Gastroesophageal sphincter (tissue), 4 donors: ENCODE measurements around the gene WDR49. TPM values are rescaled to one million over a fixed set of nuclear protein-coding genes. Genes with fewer than 3 reads are reported as not detected.

Experiments used
- ATAC-seq: fragments of 150-250 bp; one replicate; pipeline ENCODE4 v1.9.1; 2016; ENCODE audit warnings: mild to moderate bottlenecking, moderate library complexity
- H3K27ac ChIP-seq, 4 donors: fragments of 200-600 bp; sonication (generic) in 3 of 4; 1 replicate in 3 of 4; 2 replicates in 1 of 4; pipeline ENCODE4 v1.5.1; 2016 to 2019
- H3K27me3 ChIP-seq: fragments of 200-600 bp; sonication (generic); one replicate; pipeline ENCODE4 v1.5.1; 2019
- H3K36me3 ChIP-seq, 2 donors: fragments of 200-600 bp; sonication (generic); one replicate each; pipeline ENCODE4 v1.5.1; 2019; ENCODE audit warnings: control low read depth in 1 of 2
- H3K4me1 ChIP-seq, 3 donors: fragments of 200-600 bp; sonication (generic); 1 replicate in 2 of 3; 2 replicates in 1 of 3; pipeline ENCODE4 v1.5.1; 2016 to 2019; ENCODE audit warnings: control low read depth in 2 of 3
- H3K4me3 ChIP-seq, 2 donors: fragments of 200-600 bp; sonication (generic); one replicate each; pipeline ENCODE4 v1.5.1; 2019; ENCODE audit warnings: mild to moderate bottlenecking in 1 of 2, moderate library complexity in 1 of 2
- H3K9me3 ChIP-seq, 3 donors: fragments of 200-600 bp; sonication (generic); one replicate each; pipeline ENCODE4 v1.5.1; 2017 to 2019; ENCODE audit warnings: control low read depth in 2 of 3
- CTCF ChIP-seq, 4 experiments: fragments of 200-600 bp in 2 of 4; fragments of 450-650 bp in 2 of 4; sonication (generic) in 1 of 4; IDR thresholded peaks; one replicate each; pipeline ENCODE4 v1.5.1; 2017 to 2019; ENCODE audit warnings: antibody characterized with exemption in 4 of 4, mild to moderate bottlenecking in 2 of 4, moderate library complexity in 2 of 4
- EP300 ChIP-seq: sonication (generic); formaldehyde crosslinking; IDR thresholded peaks from one replicate; pipeline ENCODE4 v1.6.1; 2017; ENCODE audit warnings: antibody characterized with exemption, mild to moderate bottlenecking
- POLR2A ChIP-seq, 2 donors: fragments of 450-650 bp; IDR thresholded peaks; one replicate each; pipeline ENCODE4 v1.6.1; 2017; ENCODE audit warnings: antibody characterized with exemption in 2 of 2, mild to moderate bottlenecking in 2 of 2, moderate library complexity in 1 of 2
- POLR2AphosphoS5 ChIP-seq: sonication (generic); formaldehyde crosslinking; IDR thresholded peaks from one replicate; pipeline ENCODE4 v1.6.1; 2017; ENCODE audit warnings: antibody characterized with exemption
- WGBS, 2 donors: methylation state at CpG; one replicate each; pipeline ENCODE4 v1.1.5; 2018; ENCODE audit warnings: low coverage in 1 of 2; 5-methylcytosine and 5-hydroxymethylcytosine counted together
- total RNA-seq, 4 donors: library from RNA; depleted of rRNA; stranded (reverse); fragments of >200 nt; gene quantifications; one replicate each; pipeline ENCODE4 v1.1.0, GENCODE V29; 2016

The WDR49 gene
- total RNA-seq, 4 donors from 2014 or later = 1.6 to 8.7 (median 4.9) TPM

GRCh38 chr3:167609156-167609555, 44.6 kb downstream of the WDR49 start:
- ATAC-seq = no peak
- TF ChIP-seq CTCF (IDR thresholded peaks at IDR 0.05) = no peak
- no peak for TF ChIP-seq POLR2A (IDR thresholded peaks at IDR 0.05)
- no peak for TF ChIP-seq EP300
- TF ChIP-seq POLR2AphosphoS5 = no peak
- no peaks in the 10 kb centered on the region for H3K27me3 ChIP-seq
- WGBS, 2 donors = 79 to 80% methylated on average over 1 to 3 of the region's 5 CpGs
- no peak overlapping the region for H3K27ac ChIP-seq
- no peaks in the 10 kb centered on the region for H3K36me3 ChIP-seq
- no peak overlapping the region for H3K4me3 ChIP-seq
- no peaks in the 10 kb centered on the region for H3K9me3 ChIP-seq
- no peaks in the 10 kb centered on the region for H3K4me1 ChIP-seq

- Histone ChIP-seq H3K36me3 (no peaks in the 10 kb centered on the region), H3K4me1 (no peaks in the 10 kb centered on the region), H3K27me3 (no peaks in the 10 kb centered on the region), H3K9me3 (no peaks in the 10 kb centered on the region), H3K4me3 (no peak overlapping the region), H3K27ac (no peak overlapping the region)
- ATAC-seq = no peak
- WGBS, 2 donors = 82 to 96% methylated on average over 3 of the region's 3 CpGs
- TF ChIP-seq POLR2AphosphoS5 = no peak
- TF ChIP-seq POLR2A (IDR thresholded peaks at IDR 0.05) = no peak
- no peak for TF ChIP-seq EP300
- TF ChIP-seq CTCF (IDR thresholded peaks at IDR 0.05) = no peak
Observed at GRCh38 chr3:167606836-167607235, 46.9 kb downstream of the WDR49 start.

GRCh38 chr3:167605871-167606270, 47.9 kb downstream of the WDR49 start:
- 31 to 48% methylated on average over 2 of the region's 2 CpGs for WGBS, 2 donors
- Histone ChIP-seq H3K4me3 (no peak overlapping the region), H3K27me3 (no peaks in the 10 kb centered on the region), H3K4me1 (no peaks in the 10 kb centered on the region), H3K9me3 (no peaks in the 10 kb centered on the region), H3K27ac (no peak overlapping the region), H3K36me3 (no peaks in the 10 kb centered on the region)
- TF ChIP-seq POLR2A (IDR thresholded peaks at IDR 0.05) = no peak
- no peak for TF ChIP-seq CTCF (IDR thresholded peaks at IDR 0.05)
- no peak for TF ChIP-seq EP300
- no peak for TF ChIP-seq POLR2AphosphoS5
- ATAC-seq = no peak

- H3K4me3 ChIP-seq = no peak overlapping the region
- peaks cover 0 to 6% (median 0%) of the 10 kb centered on the region in 3 donors for H3K9me3 ChIP-seq
- no peak overlapping the region for H3K27ac ChIP-seq
- WGBS, 2 donors = 66 to 88% methylated on average over 2 of the region's 2 CpGs
- no peak for TF ChIP-seq CTCF (IDR thresholded peaks at IDR 0.05)
- no peak for TF ChIP-seq POLR2A (IDR thresholded peaks at IDR 0.05)
- no peak for TF ChIP-seq EP300
- TF ChIP-seq POLR2AphosphoS5 = no peak
- H3K27me3 ChIP-seq = no peaks in the 10 kb centered on the region
- no peaks in the 10 kb centered on the region for H3K4me1 ChIP-seq
- ATAC-seq = no peak
- no peaks in the 10 kb centered on the region for H3K36me3 ChIP-seq
Observed at GRCh38 chr3:167602041-167602440, 51.7 kb downstream of the WDR49 start.

GRCh38 chr3:167587651-167588050, 66.1 kb downstream of the WDR49 start:
- Histone ChIP-seq H3K4me3 (no peak overlapping the region), H3K27ac (no peak overlapping the region), H3K27me3 (no peaks in the 10 kb centered on the region), H3K4me1 (no peaks in the 10 kb centered on the region), H3K9me3 (no peaks in the 10 kb centered on the region), H3K36me3 (no peaks in the 10 kb centered on the region)
- WGBS, 2 donors = 83 to 93% methylated on average over 3 of the region's 3 CpGs
- no peak for TF ChIP-seq POLR2A (IDR thresholded peaks at IDR 0.05)
- TF ChIP-seq POLR2AphosphoS5 = no peak
- TF ChIP-seq CTCF (IDR thresholded peaks at IDR 0.05) = no peak
- no peak for TF ChIP-seq EP300
- ATAC-seq = no peak
